HCT116 (cell line): ENCODE data around the gene PDE2A. TPM values are rescaled to one million over a fixed set of nuclear protein-coding genes. Genes with fewer than 3 reads are reported as not detected.

Experiments used
- ATAC-seq: fragments of 200-7000 bp; cut with Tn5 transposase; 2 replicates; pipeline ENCODE4 v1.9.1; 2020; ENCODE audit warnings: mild to moderate bottlenecking, moderate library complexity
- BruUV-seq: library from RNA; stranded (reverse); fragments of 400-500 nt; replicated peaks from 2 replicates; lab custom pipeline; 2021; lab: Mats Ljungman, UMichigan
- CTCF ChIA-PET: fragments of 300-600 bp; sonication (Branson Sonifier 250); formaldehyde crosslinking; loops from one replicate; lab custom pipeline; 2021; ENCODE audit warnings: antibody characterized with exemption; lab: Charles Lee
- POLR2A ChIA-PET: fragments of 300-600, 350-600 bp; sonication (Branson Sonifier 250); formaldehyde crosslinking; loops from one replicate; lab custom pipeline; 2021; ENCODE audit warnings: antibody characterized with exemption; lab: Charles Lee
- RAD21 ChIA-PET, 2 experiments: fragments of 300-600 bp; sonication (Branson Sonifier 250); formaldehyde crosslinking; loops; one replicate each; lab custom pipeline; 2023; ENCODE audit warnings: low total read pairs in 2 of 2; ENCODE audit not compliant: uncharacterized antibody in 2 of 2, unreplicated experiment in 2 of 2, low non-redundant PET in 1 of 2; lab: Charles Lee
- DNase-seq: peaks from one replicate; pipeline ENCODE4 v3.0.0-alpha.2; 2010; ENCODE audit warnings: low read depth, low spot score
- H2AFZ ChIP-seq: fragments of 200-600 bp; shearing (Covaris generic), sonication (generic); 2 replicates; pipeline ENCODE4 v1.6.1; 2017; ENCODE audit warnings: low read depth, mixed run types, mixed read lengths, antibody characterized with exemption, low read length; ENCODE audit not compliant: poor library complexity, severe bottlenecking
- H3K27ac ChIP-seq: 2 replicates; pipeline ENCODE4 v1.5.1; 2012; ENCODE audit warnings: low read depth, low read length
- H3K27me3 ChIP-seq: fragments of 200-600 bp; sonication (generic); 2 replicates; pipeline ENCODE4 v1.6.1; 2016; ENCODE audit warnings: mixed run types, low read length, mixed read lengths; ENCODE audit not compliant: insufficient read depth
- H3K36me3 ChIP-seq, 2 experiments: fragments of 200-500 bp in 1 of 2; fragments of 200-600 bp in 1 of 2; sonication (Bioruptor generic) in 1 of 2; sonication (generic) in 1 of 2; 2 replicates each; pipeline versions ENCODE4 v1.5.1 to v1.6.1; 2014 to 2016; ENCODE audit warnings: low read length in 2 of 2, inconsistent platforms in 1 of 2, mixed read lengths in 1 of 2, mixed run types in 1 of 2; ENCODE audit not compliant: insufficient read depth in 2 of 2, control insufficient read depth in 1 of 2
- H3K4me1 ChIP-seq, 2 experiments: fragments of 200-600 bp in 1 of 2; sonication (generic) in 1 of 2; 2 replicates each; pipeline versions ENCODE4 v1.5.1 to v1.6.1; 2012 to 2017; ENCODE audit warnings: low read length in 2 of 2, inconsistent platforms in 1 of 2, mild to moderate bottlenecking in 1 of 2, mixed read lengths in 1 of 2, mixed run types in 1 of 2, moderate library complexity in 1 of 2; ENCODE audit not compliant: insufficient read depth in 2 of 2, control insufficient read depth in 1 of 2
- H3K4me2 ChIP-seq: fragments of 200-600 bp; sonication (generic); 2 replicates; pipeline ENCODE4 v1.6.1; 2017; ENCODE audit warnings: mixed run types, low read length, mixed read lengths
- H3K4me3 ChIP-seq, 2 experiments: fragments of 200-600 bp in 1 of 2; sonication (generic) in 1 of 2; replicated peaks in 1 of 2; 2 replicates each; pipeline ENCODE4 v1.5.1; 2011 to 2016; ENCODE audit warnings: low read length in 2 of 2, control low read depth in 1 of 2, low read depth in 1 of 2, mild to moderate bottlenecking in 1 of 2, mixed read lengths in 1 of 2, mixed run types in 1 of 2
- H3K79me2 ChIP-seq: fragments of 200-600 bp; sonication (generic); 2 replicates; pipeline ENCODE4 v1.6.1; 2017; ENCODE audit warnings: mild to moderate bottlenecking, mixed run types, low read length, moderate library complexity, mixed read lengths; ENCODE audit not compliant: insufficient read depth
- H3K9ac ChIP-seq: fragments of 200-600 bp; sonication (generic); 2 replicates; pipeline ENCODE4 v1.6.1; 2016; ENCODE audit warnings: low read length, mixed read lengths
- H3K9me2 ChIP-seq: fragments of 200-600 bp; sonication (generic), shearing (Covaris generic); 2 replicates; pipeline ENCODE4 v1.6.1; 2017; ENCODE audit warnings: mixed run types, mild to moderate bottlenecking, moderate library complexity; ENCODE audit not compliant: insufficient read depth
- H3K9me3 ChIP-seq, 2 experiments: fragments of 200-500 bp in 1 of 2; fragments of 200-600 bp in 1 of 2; sonication (Bioruptor generic) in 1 of 2; sonication (generic) in 1 of 2; 2 replicates each; pipeline ENCODE4 v1.6.1; 2014 to 2017; ENCODE audit warnings: low read length in 2 of 2, mixed read lengths in 2 of 2, inconsistent platforms in 1 of 2, low read depth in 1 of 2, mild to moderate bottlenecking in 1 of 2, mixed run types in 1 of 2, moderate library complexity in 1 of 2; ENCODE audit not compliant: control insufficient read depth in 1 of 2, insufficient read depth in 1 of 2
- H4K20me1 ChIP-seq: fragments of 200-600 bp; sonication (generic), shearing (Covaris generic); 2 replicates; pipeline ENCODE4 v1.6.1; 2017; ENCODE audit warnings: mixed run types, mild to moderate bottlenecking, moderate library complexity; ENCODE audit not compliant: insufficient read depth
- ATF3 ChIP-seq: IDR thresholded peaks from 2 replicates; pipeline ENCODE4 v1.6.1; 2012
- CBX3 ChIP-seq: IDR thresholded peaks from 2 replicates; pipeline ENCODE4 v1.6.1; 2012; ENCODE audit warnings: low read depth
- EGR1 ChIP-seq: IDR thresholded peaks from 2 replicates; pipeline ENCODE4 v1.6.1; 2012; ENCODE audit warnings: low read depth
- ELF1 ChIP-seq: IDR thresholded peaks from 2 replicates; pipeline ENCODE4 v1.6.1; 2012; ENCODE audit warnings: low read depth, borderline replicate concordance
- FOSL1 ChIP-seq: IDR thresholded peaks from 2 replicates; pipeline ENCODE4 v1.6.1; 2012; ENCODE audit warnings: low read depth
- JUND ChIP-seq: IDR thresholded peaks from 2 replicates; pipeline ENCODE4 v1.6.1; 2012
- POLR2AphosphoS5 ChIP-seq: IDR thresholded peaks from 2 replicates; pipeline ENCODE4 v1.6.1; 2011; ENCODE audit warnings: mild to moderate bottlenecking, low read depth, low read length, moderate library complexity
- RAD21 ChIP-seq: IDR thresholded peaks from 2 replicates; pipeline ENCODE4 v1.6.1; 2012; ENCODE audit warnings: low read depth, mild to moderate bottlenecking
- SIN3A ChIP-seq: IDR thresholded peaks from 2 replicates; pipeline ENCODE4 v1.6.1; 2012; ENCODE audit warnings: low read depth
- SP1 ChIP-seq: IDR thresholded peaks from 2 replicates; pipeline ENCODE4 v1.6.1; 2012; ENCODE audit warnings: low read depth
- SRF ChIP-seq: IDR thresholded peaks from 2 replicates; pipeline ENCODE4 v1.6.1; 2012; ENCODE audit warnings: low read depth
- TCF7L2 ChIP-seq: IDR thresholded peaks from 2 replicates; pipeline ENCODE4 v1.7.0; 2011; ENCODE audit warnings: borderline replicate concordance, inconsistent platforms; ENCODE audit not compliant: insufficient read depth, insufficient read length; ENCODE audit errors: extremely low read depth
- ZBTB33 ChIP-seq: IDR thresholded peaks from 2 replicates; pipeline ENCODE4 v1.6.1; 2011; ENCODE audit warnings: mild to moderate bottlenecking, low read length, moderate library complexity; ENCODE audit not compliant: insufficient replicate concordance; ENCODE audit errors: extremely low read depth
- intact Hi-C: fragments of 100-400 bp; cut with micrococcal nuclease; formaldehyde crosslinking; loops from 2 replicates; pipeline ENCODE4 v1.10.0; 2022
- total RNA-seq: library from RNA; stranded (reverse); gene quantifications from one replicate; pipeline ENCODE4 v1.2.1, GENCODE V29; 2021; ENCODE audit not compliant: unreplicated experiment

The PDE2A gene
- total RNA-seq, 1 experiment from 2014 or later = 7.6 TPM

DNA sequence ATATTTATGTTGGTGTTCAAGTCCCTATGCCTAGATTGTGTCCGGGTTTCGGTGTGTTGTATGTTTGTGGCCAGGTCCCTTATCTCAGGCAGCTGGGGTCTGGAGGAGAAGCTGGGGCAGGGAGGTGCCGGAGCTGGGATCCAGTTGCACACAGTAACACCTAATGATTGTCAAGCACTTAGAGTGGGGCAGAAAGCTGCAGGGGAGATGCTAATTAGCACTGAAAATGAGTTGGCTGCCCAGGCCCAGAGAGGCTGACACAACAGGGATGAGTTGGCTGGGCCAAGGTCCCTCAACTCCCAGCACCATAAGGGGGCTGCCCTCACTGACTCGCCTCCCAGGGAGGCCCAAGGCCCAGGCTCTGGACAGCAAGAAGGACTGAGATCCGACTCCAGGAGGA lies 12.2 kb downstream of the PDE2A start:
- no peaks in the 10 kb centered on the region for H3K79me2 ChIP-seq
- no peak for ATAC-seq
- no peaks in the 10 kb centered on the region for H3K36me3 ChIP-seq
- CTCF ChIA-PET = no interaction called here
- BruUV-seq = no TSS peak
- no peak for TF ChIP-seq CBX3
- DNase-seq = no peak
- no peak overlapping the region for H3K4me2 ChIP-seq
- H3K9me2 ChIP-seq = no peaks in the 10 kb centered on the region
- H3K27ac ChIP-seq = no peak overlapping the region
- H2AFZ ChIP-seq = no peak overlapping the region
- H3K4me1 ChIP-seq = peaks cover 0 to 6% of the 10 kb centered on the region in 2 experiments; a peak in 2 of 4 replicates
- POLR2A ChIA-PET = no interaction called here
- RAD21 ChIA-PET = no interaction called here
- no peaks in the 10 kb centered on the region for H3K27me3 ChIP-seq
- peaks cover 0 to 1% of the 10 kb centered on the region in 2 experiments; a peak in 2 of 4 replicates for H3K9me3 ChIP-seq
- no peak overlapping the region for H3K9ac ChIP-seq
- no peaks in the 10 kb centered on the region for H4K20me1 ChIP-seq
- no peak overlapping the region for H3K4me3 ChIP-seq
- intact Hi-C loops = no loop called here

DNA sequence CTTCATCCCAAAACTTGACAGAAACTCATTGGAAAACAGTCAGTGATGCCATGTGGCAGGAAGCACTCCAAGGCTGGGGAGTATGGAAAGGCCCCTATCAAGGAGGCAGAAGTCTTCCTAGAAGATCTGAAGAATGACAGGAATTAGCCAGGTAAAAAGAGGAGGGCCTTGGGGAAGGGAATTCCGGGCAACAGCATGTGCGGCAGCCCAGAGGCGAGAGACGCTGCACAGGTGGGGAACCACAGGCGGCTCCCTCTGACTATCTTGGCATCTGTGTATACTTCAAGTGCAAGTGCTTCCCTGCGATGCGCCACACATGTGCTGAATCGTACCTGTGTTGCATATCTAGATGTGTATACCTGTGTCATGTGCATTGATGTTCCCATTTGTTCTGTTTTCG lies 12.7 kb downstream of the PDE2A start:
- TF ChIP-seq SIN3A (no peak), EGR1 (no peak), SP1 (no peak), JUND (no peak), ZBTB33 (no peak), ATF3 (no peak), POLR2AphosphoS5 (no peak), FOSL1 (no peak), CBX3 (no peak), ELF1 (no peak), RAD21 (no peak), TCF7L2 (no peak), SRF (no peak)
- TF ChIP-seq, all 23 proteins: peak for 0
- Histone ChIP-seq H3K4me1 (peaks cover 0 to 6% of the 10 kb centered on the region in 2 experiments; a peak in 2 of 4 replicates), H3K27me3 (no peaks in the 10 kb centered on the region), H3K36me3 (no peaks in the 10 kb centered on the region), H3K79me2 (no peaks in the 10 kb centered on the region), H3K9me2 (no peaks in the 10 kb centered on the region), H3K27ac (no peak overlapping the region), H3K4me2 (no peak overlapping the region), H3K9ac (no peak overlapping the region), H4K20me1 (no peaks in the 10 kb centered on the region), H2AFZ (no peak overlapping the region), H3K4me3 (no peak overlapping the region), H3K9me3 (no peaks in the 10 kb centered on the region)
- intact Hi-C loops = no loop called here
- ATAC-seq = no peak
- ChIA-PET RAD21 (no interaction called here), POLR2A (no interaction called here), CTCF (no interaction called here)
- DNase-seq = no peak
- no TSS peak for BruUV-seq
